Inflammatory macrophage treated with lipopolysaccharide for 1 hour (primary cell): ENCODE data around the gene MALL.
"Not testable (repeated sequence)": the region's sequence is repeated elsewhere in the genome, so short reads cannot be mapped to it uniquely, and the experiment has no call there.

ENCODE experiments used
- DNase-seq, 2 donors: peaks; one replicate each; pipeline ENCODE4 v3.0.0-alpha.2; 2020 to 2022

The MALL gene

GRCh38 chr2:110115291-110116032, at the start of gene MALL:
Gene MALL (minus strand): TSS chr2:110115822. CDS start chr2:110115792, 30 bp downstream.
- no peak for DNase-seq

- DNase-seq: peak; percentile 25 to 74
These were observed 41.7 kb upstream of the MALL start for GRCh38 chr2:110157153-110157793.

GRCh38 chr2:110154828-110155227, 39.2 kb upstream of the MALL start:
- DNase-seq: not testable (repeated sequence)

GRCh38 chr2:110154188-110154587, 38.6 kb upstream of the MALL start:
- DNase-seq: not testable (repeated sequence)

- no peak for DNase-seq
These were observed 37.8 kb upstream of the MALL start for GRCh38 chr2:110153416-110153815.

- DNase-seq: no peak
These were observed 37.3 kb upstream of the MALL start for GRCh38 chr2:110152943-110153342.

GRCh38 chr2:110149330-110150220, 34.0 kb upstream of the MALL start:
- DNase-seq: no peak

- no peak for DNase-seq
These were observed 31.3 kb upstream of the MALL start for GRCh38 chr2:110146945-110147332.

- no peak for DNase-seq
These were observed 30.7 kb upstream of the MALL start for GRCh38 chr2:110146183-110146944.

GRCh38 chr2:110143982-110144381, 28.4 kb upstream of the MALL start:
- DNase-seq: no peak

- no peak for DNase-seq
These were observed 24.8 kb upstream of the MALL start for GRCh38 chr2:110140401-110140800.

GRCh38 chr2:110134025-110134424, 18.4 kb upstream of the MALL start:
- no peak for DNase-seq

GRCh38 chr2:110131166-110131565, 15.5 kb upstream of the MALL start:
- DNase-seq: no peak

- DNase-seq: no peak
These were observed 15.1 kb upstream of the MALL start for GRCh38 chr2:110130757-110131156.

- no peak for DNase-seq
These were observed 11.3 kb upstream of the MALL start for GRCh38 chr2:110126906-110127305.

GRCh38 chr2:110126086-110126773, 10.6 kb upstream of the MALL start:
- no peak for DNase-seq

GRCh38 chr2:110124939-110125691, 9.5 kb upstream of the MALL start:
- no peak for DNase-seq

GRCh38 chr2:110124038-110124825, 8.6 kb upstream of the MALL start:
- no peak for DNase-seq

- no peak for DNase-seq
These were observed 6.0 kb upstream of the MALL start for GRCh38 chr2:110121592-110121991.

GRCh38 chr2:110121052-110121334, 5.4 kb upstream of the MALL start:
- DNase-seq: no peak
